ENCODE data around the gene AXIN1.

The AXIN1 gene

DNA sequence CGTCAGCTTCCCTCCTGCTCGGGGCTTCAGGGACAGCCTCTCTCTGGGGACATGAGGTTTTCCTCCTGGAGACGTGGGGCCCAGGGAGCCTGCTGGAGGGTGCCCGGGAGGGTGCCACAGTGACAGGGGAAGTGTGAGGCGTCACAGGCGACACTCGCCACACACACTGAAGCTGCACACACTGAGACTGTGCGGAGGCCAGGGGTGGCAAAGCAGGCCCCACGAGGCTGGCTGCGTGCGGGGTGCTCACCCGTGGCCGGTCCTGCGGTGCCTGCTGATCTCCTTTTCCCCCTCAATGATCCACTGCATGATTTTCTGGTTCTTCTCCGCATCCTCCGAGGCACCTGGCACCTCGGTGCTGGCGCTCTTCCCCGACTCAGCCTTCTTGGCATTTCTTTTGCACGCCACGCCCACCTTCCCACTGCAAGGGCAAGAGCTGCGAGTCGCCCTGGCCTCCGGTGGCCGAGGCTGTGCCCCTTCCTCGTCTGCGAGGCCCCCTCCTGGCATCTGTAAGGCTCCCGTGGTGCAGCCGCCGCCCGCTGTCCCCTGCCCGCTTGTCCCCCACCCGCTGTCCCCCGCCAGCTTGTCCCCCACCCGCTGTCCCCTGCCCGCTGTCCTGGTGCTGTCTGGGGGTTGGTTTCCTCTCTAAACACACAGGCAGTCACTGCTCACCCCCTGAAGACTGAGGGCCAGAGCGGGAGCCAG is 55.6 kb downstream of the AXIN1 start:
- DNase-seq: no peak

DNA sequence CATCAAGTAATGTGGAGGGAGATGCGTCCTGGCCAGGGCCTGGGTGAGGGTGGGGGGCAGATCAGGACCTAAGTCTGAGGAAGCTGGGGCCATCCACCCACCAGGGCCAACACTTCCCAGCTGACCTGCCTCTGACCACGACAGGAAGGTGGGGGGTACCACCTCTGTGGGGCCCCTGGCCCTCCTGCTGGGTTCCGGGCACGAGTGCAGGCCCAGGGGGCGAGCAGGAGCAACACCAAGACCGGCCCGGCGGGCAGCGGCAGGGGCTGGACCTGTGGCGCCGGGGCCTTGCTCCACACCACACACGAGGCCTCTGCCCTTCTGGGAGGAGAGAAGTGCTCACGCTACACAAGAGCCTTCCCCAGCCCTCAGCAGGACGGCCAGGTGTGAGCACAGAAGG is 56.2 kb downstream of the AXIN1 start:
- no peak for DNase-seq

DNA sequence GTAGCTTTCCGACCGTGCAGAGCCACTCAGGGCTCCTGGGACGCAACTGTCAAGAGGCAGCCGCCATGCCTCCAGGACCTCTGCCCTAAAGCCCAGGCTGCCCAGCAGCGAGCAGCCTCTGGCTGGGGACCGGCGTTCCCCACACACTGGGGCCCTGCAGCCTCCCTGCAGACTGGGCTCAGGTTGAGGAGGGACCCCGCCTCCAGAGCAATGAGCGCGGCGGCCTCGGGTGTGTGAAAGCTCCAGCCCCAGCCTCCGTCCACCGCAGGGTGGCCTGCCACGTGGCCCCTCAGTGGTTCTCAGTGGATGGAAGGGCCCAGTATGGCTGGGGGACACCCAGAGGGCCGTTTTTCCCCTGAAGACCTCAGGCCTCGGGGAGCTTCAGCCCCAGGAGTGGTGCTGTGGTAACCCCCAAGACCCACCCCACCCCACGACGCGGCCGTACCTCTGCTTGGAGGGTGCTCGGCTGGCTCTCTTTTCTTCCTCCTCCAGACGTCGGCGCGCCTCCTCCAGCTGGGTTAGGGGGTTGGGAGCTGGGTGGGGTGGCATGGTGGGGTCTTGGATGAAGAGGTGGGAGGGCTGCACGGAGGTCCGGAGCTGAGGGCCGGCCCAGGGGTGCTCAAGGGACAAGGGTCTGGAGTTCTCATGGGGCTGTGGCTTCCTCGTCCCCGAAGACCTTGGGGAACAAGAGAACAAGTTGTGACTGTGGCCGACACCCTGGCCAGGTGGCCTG is 59.3 kb downstream of the AXIN1 start:
- no peak for DNase-seq

DNA sequence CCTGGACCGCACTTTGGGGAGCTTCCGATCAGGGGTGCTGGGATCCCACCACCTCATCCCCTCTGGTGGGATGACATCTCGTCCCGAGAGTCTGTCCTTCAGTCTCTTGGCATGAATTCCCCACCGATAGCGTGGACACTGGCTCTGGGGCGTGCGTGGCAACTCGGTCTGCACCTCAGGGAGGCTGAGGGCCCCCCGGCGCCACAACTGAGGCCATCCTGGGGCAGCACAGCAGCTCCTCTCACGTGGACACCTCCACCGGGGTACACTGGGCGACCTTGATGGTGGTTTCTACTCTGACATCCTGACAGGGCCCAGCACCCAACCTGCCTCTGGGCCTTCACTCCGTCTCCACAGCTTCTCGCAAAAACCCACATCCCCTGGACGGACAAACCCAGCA is 61.0 kb downstream of the AXIN1 start:
- no peak for DNase-seq

DNA sequence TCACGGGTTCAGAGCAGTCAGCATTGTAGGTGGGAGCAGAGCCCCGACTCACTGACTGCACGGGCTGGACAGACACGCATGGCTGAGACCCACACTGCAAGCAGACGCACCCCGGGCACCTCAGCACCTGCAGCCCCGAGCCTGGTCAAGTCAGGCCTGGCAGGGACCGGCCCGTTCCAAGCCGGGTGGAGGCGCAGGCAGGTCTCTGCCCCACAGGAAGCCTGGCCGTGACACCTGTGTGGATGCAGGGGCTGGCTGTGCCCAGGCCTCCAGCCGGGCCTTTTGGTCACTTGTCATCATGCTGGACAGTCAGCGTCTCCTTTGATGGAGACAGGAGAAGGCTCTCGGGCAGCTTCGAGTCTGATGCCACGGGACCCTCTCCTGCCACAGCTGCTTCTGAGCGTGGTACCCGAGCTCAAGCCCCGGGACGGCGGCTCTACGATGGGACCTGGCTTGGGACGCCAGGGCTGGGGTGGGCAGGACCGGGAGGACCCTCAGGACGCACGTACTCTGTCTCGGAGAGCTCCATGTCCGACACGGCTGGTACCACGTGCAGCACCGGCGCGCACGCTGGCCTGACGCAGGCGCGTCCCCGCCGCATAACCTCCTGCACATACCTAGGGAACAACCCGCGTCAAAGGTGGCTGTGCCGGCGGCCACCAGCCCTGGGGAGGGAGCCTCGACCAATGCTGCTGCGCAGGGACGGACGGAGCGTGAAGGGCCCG is 61.7 kb downstream of the AXIN1 start:
- DNase-seq: no peak

DNA sequence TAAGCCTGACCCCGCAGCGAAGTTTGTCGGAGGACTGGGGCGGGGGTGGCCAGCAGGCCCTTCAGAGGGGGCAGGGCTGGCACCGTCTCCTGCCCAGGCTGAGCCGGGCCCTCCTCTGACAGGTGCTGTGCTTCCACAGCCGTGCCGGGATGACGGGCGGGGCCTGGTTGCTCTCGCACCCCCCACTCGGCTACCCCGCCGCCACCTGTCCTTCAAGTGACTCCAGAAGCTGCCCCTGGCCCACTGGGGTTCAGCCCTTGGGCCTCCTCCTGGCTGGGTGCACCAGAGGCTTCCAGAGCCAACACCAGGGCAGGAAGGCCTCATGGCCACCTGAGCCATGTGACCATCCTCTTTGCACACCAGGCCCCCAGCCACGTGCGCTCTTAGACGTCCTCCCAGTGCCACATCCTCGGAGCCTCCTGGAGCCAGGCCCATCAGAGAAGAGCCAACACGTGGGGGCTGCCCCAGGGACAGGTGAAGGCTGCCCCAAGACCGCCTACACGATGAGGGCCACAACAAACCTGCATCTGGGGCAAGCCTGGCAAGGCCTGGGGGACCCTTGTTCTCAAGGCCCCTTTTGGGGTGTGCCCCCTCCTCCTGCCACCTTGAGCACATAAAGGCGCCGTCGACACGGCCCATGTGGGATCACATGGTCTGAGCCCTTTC is 62.4 kb downstream of the AXIN1 start:
- no peak for DNase-seq

DNA sequence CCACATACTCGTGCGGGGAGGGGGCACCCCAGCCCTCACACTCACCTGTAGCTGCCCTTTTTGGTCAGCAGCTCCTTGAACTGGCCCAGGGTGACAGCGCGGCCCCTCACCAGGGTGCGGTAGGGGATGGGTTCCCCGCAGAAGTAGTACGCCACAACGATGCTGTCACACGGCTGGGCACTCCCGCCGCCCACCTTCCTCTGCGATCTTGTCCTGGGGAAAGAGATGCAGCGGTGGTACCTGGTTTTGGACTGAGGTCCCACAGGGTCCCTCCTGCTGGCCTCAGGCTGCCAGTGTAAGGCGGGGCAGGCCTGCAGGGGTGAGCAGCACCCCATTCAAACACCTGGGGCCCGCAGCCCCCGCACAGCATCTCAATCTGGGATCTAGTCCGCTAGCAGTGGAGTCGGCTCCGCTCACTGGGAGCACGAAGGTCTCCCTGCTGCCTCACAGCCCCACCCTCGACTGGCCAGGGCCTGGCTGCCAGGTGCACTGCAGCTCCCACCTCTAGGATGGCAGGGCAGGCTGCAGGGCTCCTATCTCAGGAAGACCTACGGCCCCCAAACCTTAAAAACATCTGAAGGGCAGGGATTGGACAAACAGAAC is 63.0 kb downstream of the AXIN1 start:
- no peak for DNase-seq

DNA sequence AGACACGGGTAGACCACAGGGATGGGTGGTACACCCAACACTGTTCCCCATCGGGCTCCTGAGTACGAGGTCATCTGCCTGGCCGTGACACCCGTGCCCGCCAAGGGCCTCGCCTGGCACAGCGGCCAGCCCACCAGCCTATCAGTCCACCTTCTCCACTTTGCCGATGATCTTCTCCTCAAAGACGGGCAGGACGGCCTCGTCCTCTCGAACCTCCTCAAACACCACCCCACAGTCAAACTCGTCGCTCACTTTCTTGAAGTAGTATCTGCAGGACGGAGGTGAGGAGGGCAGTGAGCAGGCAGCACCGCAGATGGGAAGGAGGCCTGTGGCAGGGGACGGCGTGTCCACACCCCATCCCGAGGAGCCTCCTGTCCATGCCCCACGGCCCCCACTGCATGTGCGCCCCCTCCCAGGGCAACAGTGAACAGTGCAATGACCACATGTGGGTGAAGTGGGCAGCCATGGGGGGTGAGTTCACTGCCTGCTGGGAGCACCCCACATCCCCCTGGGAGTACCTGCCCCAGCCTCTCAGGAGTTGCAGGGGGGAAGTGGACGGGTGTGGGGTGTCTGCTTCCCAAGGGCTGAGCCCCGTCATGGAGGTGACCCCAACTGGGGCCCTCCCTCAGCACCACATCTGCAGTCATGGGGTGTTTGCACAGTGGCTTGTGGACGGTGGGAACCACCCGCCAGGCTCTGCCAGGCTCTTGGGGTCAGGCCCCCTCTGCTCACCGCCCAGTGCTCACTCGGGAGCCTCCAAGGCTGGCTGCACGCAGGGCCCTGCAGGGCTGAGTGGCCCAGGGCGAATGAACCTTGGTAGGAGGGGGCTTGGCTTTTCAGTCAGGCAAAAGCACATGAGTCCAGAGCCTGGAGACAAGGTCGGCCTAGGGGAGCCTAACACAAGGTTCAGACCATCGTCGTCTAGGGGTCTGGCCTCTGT is 64.3 kb downstream of the AXIN1 start:
- no peak for DNase-seq

DNA sequence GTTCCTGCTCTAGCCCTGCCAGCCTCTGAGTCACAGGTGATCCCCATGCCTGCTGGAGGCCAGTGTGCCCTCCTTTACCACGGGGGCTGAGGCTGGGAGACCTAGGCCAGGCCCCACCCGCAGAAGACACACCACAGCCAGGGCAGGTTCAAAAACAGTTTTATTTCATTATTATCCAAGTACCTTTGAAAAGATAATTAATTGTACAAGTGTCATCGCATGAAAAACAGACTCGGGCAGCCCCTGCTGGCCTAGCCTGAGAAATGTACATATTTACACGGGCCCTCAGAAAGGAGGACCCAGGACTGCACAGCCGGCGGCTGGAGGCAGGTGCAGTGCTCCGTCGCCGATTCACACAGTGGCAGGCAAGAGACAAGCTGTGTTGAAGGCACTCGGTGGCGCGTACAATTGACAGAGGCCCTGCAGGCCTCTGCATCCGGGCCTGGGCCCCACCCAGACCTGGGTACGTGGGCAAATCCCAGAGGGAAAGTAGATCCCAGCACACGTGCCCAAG is 65.2 kb downstream of the AXIN1 start:
- DNase-seq: no peak

DNA sequence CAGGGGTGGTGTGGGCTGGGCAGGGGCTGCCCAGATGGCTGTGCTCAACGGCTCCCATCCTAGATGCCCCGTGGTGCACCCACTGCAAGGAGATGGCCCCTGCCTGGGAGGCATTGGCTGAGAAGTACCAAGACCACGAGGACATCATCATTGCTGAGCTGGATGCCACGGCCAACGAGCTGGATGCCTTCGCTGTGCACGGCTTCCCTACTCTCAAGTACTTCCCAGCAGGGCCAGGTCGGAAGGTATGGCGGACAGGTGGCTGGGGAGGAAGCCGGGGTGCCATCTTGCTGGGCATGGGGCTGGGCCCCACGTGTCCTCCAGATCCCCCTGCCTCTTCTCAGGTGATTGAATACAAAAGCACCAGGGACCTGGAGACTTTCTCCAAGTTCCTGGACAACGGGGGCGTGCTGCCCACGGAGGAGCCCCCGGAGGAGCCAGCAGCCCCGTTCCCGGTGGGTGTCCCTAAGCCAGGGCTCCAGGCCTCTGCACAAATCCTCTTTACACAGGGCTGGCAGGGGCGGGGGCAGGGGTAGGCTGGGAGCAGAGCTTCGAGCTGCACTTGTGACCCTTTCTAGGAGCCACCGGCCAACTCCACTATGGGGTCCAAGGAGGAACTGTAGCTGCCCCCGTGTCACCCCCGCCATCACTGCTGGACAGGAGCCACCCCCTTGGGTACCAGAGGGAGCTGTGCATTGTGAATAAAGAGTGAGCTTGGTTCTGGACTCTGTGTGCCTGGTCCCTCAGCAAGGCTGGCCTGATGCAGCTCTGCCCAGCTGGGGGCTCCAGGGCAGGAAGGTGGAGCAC is 65.8 kb downstream of the AXIN1 start:
- no peak for DNase-seq

DNA sequence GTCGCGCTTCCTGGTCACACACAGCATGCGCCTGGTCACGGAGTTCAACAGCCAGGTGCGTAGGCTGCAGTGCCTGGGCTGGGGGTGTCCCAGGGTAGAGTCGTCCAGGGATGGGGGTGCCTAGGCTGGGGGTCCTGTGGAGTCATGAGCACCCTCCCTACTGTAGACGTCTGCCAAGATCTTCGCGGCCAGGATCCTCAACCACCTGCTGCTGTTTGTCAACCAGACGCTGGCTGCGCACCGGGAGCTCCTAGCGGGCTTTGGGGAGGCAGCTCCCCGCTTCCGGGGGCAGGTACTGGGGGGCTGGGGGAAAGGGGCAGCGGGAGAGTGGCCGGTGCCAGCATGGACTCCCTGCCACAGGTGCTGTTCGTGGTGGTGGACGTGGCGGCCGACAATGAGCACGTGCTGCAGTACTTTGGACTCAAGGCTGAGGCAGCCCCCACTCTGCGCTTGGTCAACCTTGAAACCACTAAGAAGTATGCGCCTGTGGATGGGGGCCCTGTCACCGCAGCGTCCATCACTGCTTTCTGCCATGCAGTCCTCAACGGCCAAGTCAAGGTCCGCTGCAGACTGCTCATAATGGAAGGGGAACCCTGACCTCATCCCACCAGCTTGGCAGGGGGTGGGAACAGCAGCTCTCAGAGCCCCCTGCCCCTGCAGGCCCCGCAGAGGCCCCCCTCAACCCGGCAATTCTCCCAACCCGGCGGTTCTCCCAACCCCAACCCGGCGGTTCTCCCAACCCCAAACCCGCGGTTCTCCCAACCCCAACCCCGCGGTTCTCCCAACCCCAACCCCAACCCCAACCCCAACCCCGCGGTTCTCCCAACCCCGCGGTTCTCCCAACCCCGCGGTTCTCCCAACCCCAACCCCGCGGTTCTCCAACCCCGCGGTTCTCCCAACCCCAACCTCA is 67.1 kb downstream of the AXIN1 start:
- DNase-seq: no peak

DNA sequence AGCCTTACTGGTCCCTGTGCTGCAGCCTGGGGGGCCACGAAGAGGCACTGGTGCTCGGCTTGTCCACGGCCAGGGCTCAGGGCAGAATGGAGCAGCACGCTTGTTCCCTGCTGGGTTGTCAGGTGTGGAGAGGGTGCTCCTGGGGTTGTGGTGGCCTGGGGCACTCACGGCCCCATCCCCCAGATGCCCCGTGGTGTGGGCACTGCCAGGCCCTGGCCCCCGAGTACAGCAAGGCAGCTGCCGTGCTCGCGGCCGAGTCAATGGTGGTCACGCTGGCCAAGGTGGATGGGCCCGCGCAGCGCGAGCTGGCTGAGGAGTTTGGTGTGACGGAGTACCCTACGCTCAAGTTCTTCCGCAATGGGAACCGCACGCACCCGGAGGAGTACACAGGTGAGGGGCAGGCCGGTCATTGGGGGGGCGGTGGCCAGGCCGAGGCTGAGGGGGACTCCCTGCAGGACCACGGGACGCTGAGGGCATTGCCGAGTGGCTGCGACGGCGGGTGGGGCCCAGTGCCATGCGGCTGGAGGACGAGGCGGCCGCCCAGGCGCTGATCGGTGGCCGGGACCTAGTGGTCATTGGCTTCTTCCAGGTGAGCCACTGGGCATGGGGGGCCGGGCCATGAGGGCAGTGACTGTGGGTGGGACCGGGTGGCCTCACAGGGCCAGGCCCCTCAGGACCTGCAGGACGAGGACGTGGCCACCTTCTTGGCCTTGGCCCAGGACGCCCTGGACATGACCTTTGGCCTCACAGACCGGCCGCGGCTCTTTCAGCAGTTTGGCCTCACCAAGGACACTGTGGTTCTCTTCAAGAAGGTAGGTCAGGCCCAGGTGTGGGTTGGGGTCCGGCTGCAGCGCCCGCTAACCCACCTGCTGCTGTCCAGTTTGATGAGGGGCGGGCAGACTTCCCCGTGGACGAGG is 68.1 kb downstream of the AXIN1 start:
- no peak for DNase-seq

DNA sequence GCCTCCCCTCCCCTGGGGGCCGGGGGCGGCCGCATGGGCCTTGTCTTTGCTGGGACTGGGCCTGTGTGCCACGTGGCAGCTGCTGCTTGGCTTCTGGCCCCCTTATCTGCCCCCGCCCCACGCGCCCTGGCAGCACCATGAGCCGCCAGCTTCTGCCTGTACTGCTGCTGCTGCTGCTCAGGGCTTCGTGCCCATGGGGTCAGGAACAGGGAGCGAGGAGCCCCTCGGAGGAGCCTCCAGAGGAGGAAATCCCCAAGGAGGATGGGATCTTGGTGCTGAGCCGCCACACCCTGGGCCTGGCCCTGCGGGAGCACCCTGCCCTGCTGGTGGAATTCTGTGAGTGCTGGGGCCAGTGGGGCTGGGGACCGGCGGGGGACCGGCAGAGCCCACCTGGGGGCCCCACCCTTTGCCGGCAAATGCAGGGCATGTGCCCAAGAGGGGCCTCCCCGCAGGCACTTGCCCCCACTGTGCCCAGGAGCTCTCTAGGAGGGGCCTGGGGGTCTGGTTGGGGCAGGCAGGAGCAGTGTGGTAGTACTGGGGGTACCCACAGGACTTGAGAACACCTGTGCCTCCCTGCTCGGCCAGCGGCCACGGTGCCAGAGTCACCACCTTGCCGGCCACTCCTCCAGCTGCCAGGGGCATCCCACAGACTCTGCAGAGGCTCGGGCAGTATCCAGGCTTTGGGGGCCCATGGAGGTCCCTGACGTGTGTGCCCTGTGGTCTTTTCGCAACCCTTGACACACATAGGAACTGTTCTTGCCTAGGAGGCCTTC is 69.3 kb downstream of the AXIN1 start, which contains the start of gene PDIA2:
Gene PDIA2 (plus strand): TSS at position 132 of the 773 bp plus-strand sequence. CDS start 6 bp downstream, at position 138.
- no peak for DNase-seq

DNA sequence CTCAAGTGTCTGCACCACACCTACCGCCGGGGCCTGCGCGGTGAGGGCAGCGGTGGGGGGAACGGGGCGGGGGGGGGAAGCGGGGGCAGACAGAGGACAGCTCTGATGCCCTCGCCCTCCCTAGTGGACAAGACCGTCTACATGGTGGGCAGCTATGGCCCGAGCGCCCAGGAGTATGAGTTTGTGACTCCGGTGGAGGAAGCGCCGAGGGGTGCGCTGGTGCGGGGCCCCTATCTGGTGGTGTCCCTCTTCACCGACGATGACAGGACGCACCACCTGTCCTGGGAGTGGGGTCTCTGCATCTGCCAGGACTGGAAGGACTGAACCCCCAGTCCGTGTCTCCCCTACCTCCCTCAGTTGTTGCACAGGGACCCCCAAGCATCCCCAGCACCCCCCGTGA is 70.0 kb downstream of the AXIN1 start:
- no peak for DNase-seq

DNA sequence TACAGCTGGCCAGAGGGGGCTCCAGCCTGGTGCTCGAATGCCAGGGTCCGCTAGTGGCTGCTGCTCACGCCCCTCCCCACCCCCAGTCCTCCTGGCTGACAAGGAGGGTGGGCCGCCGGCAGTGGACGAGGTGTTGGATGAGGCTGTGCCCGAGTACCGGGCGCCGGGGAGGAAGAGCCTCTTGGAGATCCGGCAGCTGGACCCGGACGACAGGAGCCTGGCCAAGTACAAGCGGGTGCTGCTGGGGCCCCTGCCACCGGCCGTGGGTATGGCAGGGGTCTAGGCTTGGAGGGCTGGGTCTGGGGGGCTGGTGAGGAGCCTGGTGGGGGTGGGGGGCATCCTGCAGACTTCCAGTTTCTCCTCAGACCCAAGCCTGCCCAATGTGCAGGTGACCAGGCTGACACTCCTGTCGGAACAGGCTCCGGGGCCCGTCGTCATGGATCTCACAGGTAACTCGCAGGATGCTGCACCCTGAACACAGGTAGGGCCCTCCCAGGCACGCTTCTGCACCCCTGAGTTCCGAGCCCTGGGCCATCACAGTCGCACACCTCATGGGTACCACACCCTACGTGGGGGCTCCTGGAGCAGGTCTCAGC is 70.8 kb downstream of the AXIN1 start:
- no peak for DNase-seq

DNA sequence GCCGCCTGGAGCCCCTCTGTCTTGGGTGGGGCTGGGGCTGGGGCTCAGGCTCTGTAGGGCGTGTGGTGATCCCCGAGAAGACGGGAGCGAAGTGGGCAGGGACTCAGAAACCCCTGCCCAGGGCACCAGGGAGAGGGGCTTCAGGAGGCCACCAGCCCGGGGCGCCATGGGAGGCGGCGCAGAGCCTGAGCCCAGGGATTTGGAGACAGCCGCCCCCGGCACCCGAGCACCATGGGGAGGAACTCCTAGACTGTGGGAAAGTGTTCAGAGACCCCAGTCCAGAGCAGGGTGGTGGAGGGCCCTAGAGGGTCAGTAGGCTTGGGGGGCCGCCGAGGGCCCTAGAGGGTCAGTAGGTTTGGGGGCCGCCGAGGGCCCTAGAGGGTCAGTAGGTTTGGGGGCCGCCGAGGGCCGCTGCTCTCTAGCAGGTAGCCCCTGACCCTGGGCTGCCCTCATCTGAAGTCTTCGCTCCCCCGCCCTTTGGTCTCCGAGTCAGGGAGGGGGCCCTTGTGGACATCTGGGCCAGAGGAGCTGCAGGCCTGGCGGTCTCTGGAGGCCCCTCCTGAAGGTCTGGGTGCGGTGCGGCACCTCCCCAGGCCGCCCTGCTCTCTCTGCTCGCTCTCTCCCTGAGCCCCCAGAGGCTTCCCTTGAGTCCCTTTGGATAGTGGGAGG is 71.4 kb downstream of the AXIN1 start:
- no peak for DNase-seq
